DMS53 treated with DMSO at 0.1 percent for 48 hours (cell line): ENCODE results near the gene ALG14.
"Not testable (repeated sequence)": the region's sequence is repeated elsewhere in the genome, so short reads cannot be mapped to it uniquely, and the experiment has no call there.

ENCODE experiments used
- DNase-seq: peaks from one replicate; lab custom pipeline; 2025; ENCODE audit not compliant: unreplicated experiment; lab: John Stamatoyannopoulos, UW

ALG14 gene

GRCh38 chr1:94955767-94956632 lies 116.8 kb downstream of the ALG14 start:
- DNase-seq, result no peak

GRCh38 chr1:94954263-94955220 lies 118.2 kb downstream of the ALG14 start:
- DNase-seq, result no peak

GRCh38 chr1:94953746-94954145 lies 119.0 kb downstream of the ALG14 start:
- DNase-seq, result no peak

- DNase-seq, result no peak
Observed at GRCh38 chr1:94953107-94953506, 119.6 kb downstream of the ALG14 start.

GRCh38 chr1:94952539-94952938 lies 120.2 kb downstream of the ALG14 start:
- DNase-seq, result no peak

- DNase-seq, result no peak
Observed at GRCh38 chr1:94951509-94952208, 121.1 kb downstream of the ALG14 start.

GRCh38 chr1:94951046-94951445 lies 121.7 kb downstream of the ALG14 start:
- no peak for DNase-seq

GRCh38 chr1:94949681-94950661 lies 122.8 kb downstream of the ALG14 start:
- DNase-seq, result peak; percentile 80

GRCh38 chr1:94947437-94947836 lies 125.3 kb downstream of the ALG14 start:
- no peak for DNase-seq

GRCh38 chr1:94946886-94947285 lies 125.9 kb downstream of the ALG14 start:
- DNase-seq, result no peak

GRCh38 chr1:94942171-94943128 lies 130.3 kb downstream of the ALG14 start:
- DNase-seq, result no peak

- not testable (repeated sequence) for DNase-seq
Observed at GRCh38 chr1:94941480-94941879, 131.3 kb downstream of the ALG14 start.

GRCh38 chr1:94940738-94941137 lies 132.0 kb downstream of the ALG14 start:
- DNase-seq, result no peak

- DNase-seq, result no peak
Observed at GRCh38 chr1:94937820-94938219, 134.9 kb downstream of the ALG14 start.

GRCh38 chr1:94936861-94937620 lies 135.7 kb downstream of the ALG14 start:
- DNase-seq, result no peak

GRCh38 chr1:94935476-94935875 lies 137.3 kb downstream of the ALG14 start:
- no peak for DNase-seq

- no peak for DNase-seq
Observed at GRCh38 chr1:94935034-94935433, 137.7 kb downstream of the ALG14 start.

GRCh38 chr1:94934551-94934950 lies 138.2 kb downstream of the ALG14 start:
- DNase-seq, result no peak
